Mesendoderm (in vitro differentiated cells): ENCODE measurements around the gene GTF3A.

Experiments used
- DNase-seq: peaks from one replicate; pipeline ENCODE4 v3.0.0; 2013
- H2AK5ac ChIP-seq: 2 replicates; pipeline ENCODE4 v1.6.1; 2013; ENCODE audit warnings: low read length, inconsistent platforms
- H2BK120ac ChIP-seq: 2 replicates; pipeline ENCODE4 v1.6.1; 2013; ENCODE audit warnings: low read depth, mild to moderate bottlenecking, low read length, moderate library complexity, mixed read lengths
- H2BK15ac ChIP-seq: replicated peaks from 2 replicates; pipeline ENCODE4 v1.6.1; 2013; ENCODE audit warnings: low read depth, mild to moderate bottlenecking, moderate library complexity
- H2BK5ac ChIP-seq: 2 replicates; pipeline ENCODE4 v1.6.1; 2013; ENCODE audit warnings: low read length, inconsistent platforms
- H3K18ac ChIP-seq: 2 replicates; pipeline ENCODE4 v1.6.1; 2013; ENCODE audit warnings: mild to moderate bottlenecking, low read length, mixed read lengths
- H3K23ac ChIP-seq: one replicate; pipeline ENCODE4 v1.6.1; 2013; ENCODE audit warnings: low read length
- H3K27ac ChIP-seq: 2 replicates; pipeline ENCODE4 v1.5.1; 2013; ENCODE audit warnings: low read depth, mild to moderate bottlenecking, inconsistent platforms, low read length, moderate library complexity
- H3K27me3 ChIP-seq: 2 replicates; pipeline ENCODE4 v1.6.1; 2013; ENCODE audit warnings: low read length, control low read depth, mild to moderate bottlenecking, inconsistent platforms; ENCODE audit not compliant: insufficient read depth, poor library complexity
- H3K36me3 ChIP-seq: 2 replicates; pipeline ENCODE4 v1.6.1; 2013; ENCODE audit warnings: low read length, inconsistent platforms; ENCODE audit not compliant: control insufficient read depth, insufficient read depth
- H3K4ac ChIP-seq: one replicate; pipeline ENCODE4 v1.6.1; 2013; ENCODE audit warnings: low read depth, mild to moderate bottlenecking, low read length, moderate library complexity
- H3K4me1 ChIP-seq: 2 replicates; pipeline ENCODE4 v1.6.1; 2013; ENCODE audit warnings: low read depth, low read length, inconsistent platforms; ENCODE audit not compliant: control insufficient read depth
- H3K4me2 ChIP-seq: 2 replicates; pipeline ENCODE4 v1.6.1; 2013; ENCODE audit warnings: low read length
- H3K4me3 ChIP-seq: 2 replicates; pipeline ENCODE4 v1.5.1; 2013; ENCODE audit warnings: mild to moderate bottlenecking, low read length
- H3K56ac ChIP-seq: one replicate; pipeline ENCODE4 v1.6.1; 2013; ENCODE audit warnings: low read length
- H3K79me1 ChIP-seq: 2 replicates; pipeline ENCODE4 v1.6.1; 2013; ENCODE audit warnings: low read length, inconsistent platforms
- H3K79me2 ChIP-seq: 2 replicates; pipeline ENCODE4 v1.6.1; 2013; ENCODE audit warnings: mild to moderate bottlenecking, low read length; ENCODE audit not compliant: control insufficient read depth, insufficient read depth
- H3K9ac ChIP-seq: 2 replicates; pipeline ENCODE4 v1.6.1; 2013; ENCODE audit warnings: low read length, inconsistent platforms
- H4K5ac ChIP-seq: one replicate; pipeline ENCODE4 v1.6.1; 2013; ENCODE audit warnings: low read length
- H4K8ac ChIP-seq: one replicate; pipeline ENCODE4 v1.6.1; 2013; ENCODE audit warnings: low read depth, mild to moderate bottlenecking, control low read depth, low read length, moderate library complexity
- WGBS: extraction: QIAGEN DNeasy Blood & Tissue Kit; methylation state at CpG from one replicate; pipeline ENCODE4 v1.1.7; 2013; ENCODE audit warnings: low lambda C conversion rate, missing lambda C conversion rate; ENCODE audit not compliant: insufficient coverage; ENCODE audit errors: extremely low coverage; 5-methylcytosine and 5-hydroxymethylcytosine counted together

GTF3A gene

DNA sequence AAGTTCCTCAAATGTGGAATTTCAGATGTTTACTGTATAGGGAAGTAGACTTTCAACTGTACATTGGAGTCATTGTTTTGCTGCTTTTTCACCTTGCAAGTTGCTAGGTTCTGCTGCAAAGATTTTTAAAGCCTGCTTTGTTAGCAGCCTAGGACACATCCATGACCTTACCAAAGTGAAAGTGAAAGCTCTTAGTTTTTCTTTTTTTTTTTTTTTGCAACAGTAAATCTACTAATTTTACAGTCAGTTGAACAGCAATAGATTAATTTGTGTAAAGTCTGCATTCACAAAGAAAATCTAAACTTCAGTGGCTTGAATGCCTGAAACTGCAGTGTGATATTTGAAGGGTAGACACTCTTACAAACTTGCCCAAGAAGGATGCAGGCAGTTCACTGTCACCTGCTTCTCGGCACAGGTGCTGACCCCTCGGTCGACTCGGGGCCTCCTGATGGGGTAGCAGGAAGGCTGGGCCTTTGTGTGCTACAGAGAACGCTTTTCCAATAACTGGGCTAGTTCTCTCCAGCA is 31.0 kb downstream of the GTF3A start:
- Histone ChIP-seq H2BK15ac (no peak overlapping the region), H4K8ac (no peak overlapping the region), H3K79me2 (no peaks in the 10 kb centered on the region), H2AK5ac (no peak overlapping the region), H4K5ac (no peak overlapping the region), H3K4me1 (no peaks in the 10 kb centered on the region), H2BK120ac (no peak overlapping the region), H2BK5ac (no peak overlapping the region), H3K4me3 (no peak overlapping the region), H3K27ac (no peak overlapping the region), H3K18ac (no peak overlapping the region), H3K79me1 (no peaks in the 10 kb centered on the region), H3K4ac (no peak overlapping the region), H3K27me3 (peaks cover 1% of the 10 kb centered on the region), H3K36me3 (no peaks in the 10 kb centered on the region), H3K56ac (no peak overlapping the region), H3K23ac (no peak overlapping the region), H3K4me2 (no peak overlapping the region), H3K9ac (no peak overlapping the region)
- WGBS, result no CpG with 5 or more reads among the region's 5 CpGs
- no peak for DNase-seq

DNA sequence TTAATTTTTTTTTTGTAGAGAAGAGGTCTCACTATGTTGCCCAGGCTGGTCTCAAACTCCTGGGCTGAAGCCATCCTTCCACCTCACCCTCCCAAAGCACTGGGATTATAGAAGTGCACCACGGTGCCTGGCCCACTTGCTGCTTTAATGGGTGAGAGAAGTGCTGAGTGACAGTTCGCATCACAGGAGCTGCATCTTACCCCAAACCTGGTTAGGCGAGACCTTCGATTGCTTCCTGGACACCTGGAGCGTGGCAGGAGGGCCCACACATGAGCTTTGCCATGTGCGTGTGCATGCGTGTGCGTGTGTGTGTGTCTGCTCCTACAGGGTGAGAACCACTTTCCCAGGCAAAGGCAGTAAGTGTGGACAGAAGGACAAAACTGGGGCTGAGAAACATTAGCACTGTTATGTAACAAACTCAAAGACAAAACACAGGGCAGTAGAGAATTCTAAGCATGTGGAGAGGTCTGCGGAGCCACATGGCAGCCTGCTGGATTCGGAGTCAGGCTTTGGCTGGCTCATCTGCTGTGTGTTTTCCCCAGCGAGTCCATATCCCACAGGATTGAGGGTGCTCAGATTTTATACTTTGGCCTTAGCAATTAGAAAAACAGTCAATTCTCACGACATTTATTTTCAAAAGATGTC is 37.6 kb downstream of the GTF3A start:
- Histone ChIP-seq H3K4ac (no peak overlapping the region), H3K23ac (no peak overlapping the region), H3K27me3 (no peaks in the 10 kb centered on the region), H3K27ac (no peak overlapping the region), H3K79me2 (no peaks in the 10 kb centered on the region), H3K36me3 (no peaks in the 10 kb centered on the region), H3K79me1 (no peaks in the 10 kb centered on the region), H2BK120ac (no peak overlapping the region), H3K18ac (no peak overlapping the region), H3K4me3 (no peak overlapping the region), H2BK5ac (no peak overlapping the region), H2BK15ac (no peak overlapping the region), H4K5ac (no peak overlapping the region), H3K9ac (no peak overlapping the region), H3K56ac (no peak overlapping the region), H2AK5ac (no peak overlapping the region), H3K4me1 (no peaks in the 10 kb centered on the region), H3K4me2 (no peak overlapping the region), H4K8ac (no peak overlapping the region)
- no CpG with 5 or more reads among the region's 12 CpGs for WGBS
- no peak for DNase-seq

DNA sequence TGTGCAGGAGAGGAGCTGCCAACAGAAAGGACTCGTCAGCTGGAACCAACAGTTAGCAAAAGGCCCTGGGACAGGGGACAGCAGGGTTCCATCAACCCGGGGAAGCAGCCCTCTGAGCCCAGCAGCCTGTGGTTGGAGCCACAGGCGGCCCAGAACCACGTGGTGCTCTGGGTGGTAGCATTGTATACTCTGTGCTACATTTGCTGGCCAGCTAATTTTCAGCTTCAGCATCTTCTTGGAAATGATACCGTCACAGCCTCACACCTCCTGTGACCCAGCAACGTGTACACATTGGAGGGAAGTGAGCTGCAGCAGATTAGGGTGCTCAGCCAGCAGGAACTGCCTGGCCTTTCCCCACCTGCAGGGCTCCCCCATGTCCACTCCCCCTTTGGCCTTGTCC is 39.1 kb downstream of the GTF3A start:
- no peak overlapping the region for H3K23ac ChIP-seq
- no peak overlapping the region for H3K4ac ChIP-seq
- H3K9ac ChIP-seq, result no peak overlapping the region
- H2AK5ac ChIP-seq, result no peak overlapping the region
- no peak overlapping the region for H4K8ac ChIP-seq
- H3K18ac ChIP-seq, result no peak overlapping the region
- no peak for DNase-seq
- H3K4me3 ChIP-seq, result no peak overlapping the region
- H2BK120ac ChIP-seq, result no peak overlapping the region
- H3K56ac ChIP-seq, result no peak overlapping the region
- no peak overlapping the region for H2BK15ac ChIP-seq
- H3K4me1 ChIP-seq, result no peaks in the 10 kb centered on the region
- H3K79me1 ChIP-seq, result no peaks in the 10 kb centered on the region
- H3K27me3 ChIP-seq, result no peaks in the 10 kb centered on the region
- H2BK5ac ChIP-seq, result no peak overlapping the region
- H3K36me3 ChIP-seq, result no peaks in the 10 kb centered on the region
- WGBS, result no CpG with 5 or more reads among the region's 6 CpGs
- no peak overlapping the region for H4K5ac ChIP-seq
- no peak overlapping the region for H3K4me2 ChIP-seq
- H3K79me2 ChIP-seq, result no peaks in the 10 kb centered on the region
- H3K27ac ChIP-seq, result no peak overlapping the region

DNA sequence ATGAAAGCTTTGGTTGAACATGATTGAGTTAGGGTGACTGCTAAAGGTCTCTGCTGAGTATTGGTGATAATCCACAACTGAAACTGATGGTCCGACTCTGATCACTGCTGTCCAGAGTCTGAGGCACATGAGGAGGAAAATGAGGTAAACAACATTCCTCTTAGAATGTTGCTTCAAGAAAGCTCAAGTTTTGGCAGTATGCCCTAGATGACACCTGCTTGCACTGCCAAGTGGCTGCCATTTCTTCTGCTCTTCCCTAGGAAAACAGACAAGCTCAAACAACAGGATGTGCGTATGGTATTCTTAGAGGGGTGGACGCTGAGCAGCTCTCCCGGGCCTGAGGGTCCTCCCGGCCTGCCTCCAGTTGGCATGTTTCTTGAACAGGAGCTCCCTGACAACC is 41.2 kb downstream of the GTF3A start:
- no peaks in the 10 kb centered on the region for H3K79me2 ChIP-seq
- no peak overlapping the region for H2BK120ac ChIP-seq
- DNase-seq, result no peak
- H3K27ac ChIP-seq, result no peak overlapping the region
- WGBS, result no CpG with 5 or more reads among the region's 5 CpGs
- no peak overlapping the region for H3K4me3 ChIP-seq
- no peaks in the 10 kb centered on the region for H3K79me1 ChIP-seq
- no peak overlapping the region for H3K9ac ChIP-seq
- H3K4ac ChIP-seq, result no peak overlapping the region
- no peak overlapping the region for H2BK5ac ChIP-seq
- no peak overlapping the region for H2BK15ac ChIP-seq
- H3K23ac ChIP-seq, result no peak overlapping the region
- H2AK5ac ChIP-seq, result no peak overlapping the region
- H4K8ac ChIP-seq, result no peak overlapping the region
- no peak overlapping the region for H4K5ac ChIP-seq
- H3K36me3 ChIP-seq, result no peaks in the 10 kb centered on the region
- no peak overlapping the region for H3K18ac ChIP-seq
- H3K27me3 ChIP-seq, result no peaks in the 10 kb centered on the region
- H3K4me2 ChIP-seq, result no peak overlapping the region
- no peak overlapping the region for H3K56ac ChIP-seq
- H3K4me1 ChIP-seq, result no peaks in the 10 kb centered on the region

DNA sequence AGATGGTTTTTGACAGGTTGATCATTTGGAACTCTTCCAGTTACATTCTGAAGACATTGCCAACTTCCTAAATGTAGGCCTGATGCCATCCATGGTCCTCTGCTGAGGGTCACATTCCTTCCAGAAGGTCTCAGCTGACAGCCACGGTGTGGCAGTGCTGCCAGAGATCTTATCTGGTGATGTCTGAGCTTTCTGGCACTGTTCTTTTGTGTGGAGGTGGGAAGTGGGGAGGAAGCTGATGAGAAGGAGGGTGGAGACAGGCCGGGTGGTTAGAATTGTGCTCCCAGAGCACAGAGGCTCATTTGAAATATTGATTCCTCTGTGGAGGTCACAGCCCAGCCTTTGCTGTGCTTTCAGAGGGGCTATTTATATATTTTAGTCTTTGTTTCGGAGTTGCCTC is 42.1 kb downstream of the GTF3A start:
- Histone ChIP-seq H3K56ac (no peak overlapping the region), H3K9ac (no peak overlapping the region), H3K4me1 (no peaks in the 10 kb centered on the region), H3K79me2 (no peaks in the 10 kb centered on the region), H3K4ac (no peak overlapping the region), H3K23ac (no peak overlapping the region), H3K4me2 (no peak overlapping the region), H3K18ac (no peak overlapping the region), H3K79me1 (no peaks in the 10 kb centered on the region), H3K36me3 (no peaks in the 10 kb centered on the region), H3K27ac (no peak overlapping the region), H3K4me3 (no peak overlapping the region), H2AK5ac (no peak overlapping the region), H2BK15ac (no peak overlapping the region), H4K5ac (no peak overlapping the region), H3K27me3 (no peaks in the 10 kb centered on the region), H2BK5ac (no peak overlapping the region), H2BK120ac (no peak overlapping the region), H4K8ac (no peak overlapping the region)
- DNase-seq, result no peak
- no CpG with 5 or more reads among the region's 3 CpGs for WGBS
